Spinal cord (tissue), 10 donors: ENCODE measurements around the gene PLPPR1. TPM values are rescaled to one million over a fixed set of nuclear protein-coding genes. Genes with fewer than 3 reads are reported as not detected.
A peak's percentile ranks its signal among the peaks of the same experiment; 100 is the strongest.

Experiments
- DNase-seq, 6 donors: peaks; one replicate each; pipeline versions ENCODE4 v3.0.0 to v3.0.0-alpha.2; 2013 to 2015; ENCODE audit warnings: low spot score in 6 of 6, low read depth in 4 of 6
- H3K27ac ChIP-seq: one replicate; pipeline ENCODE4 v1.5.1; 2013; ENCODE audit warnings: low read depth, low read length, control low read depth
- H3K27me3 ChIP-seq: one replicate; pipeline ENCODE4 v1.6.1; 2013; ENCODE audit warnings: low read length; ENCODE audit not compliant: control insufficient read depth, insufficient read depth
- H3K36me3 ChIP-seq: one replicate; pipeline ENCODE4 v1.6.1; 2013; ENCODE audit warnings: low read length; ENCODE audit not compliant: control insufficient read depth, insufficient read depth
- H3K4me1 ChIP-seq: one replicate; pipeline ENCODE4 v1.6.1; 2013; ENCODE audit warnings: low read length; ENCODE audit not compliant: control insufficient read depth, insufficient read depth
- H3K4me3 ChIP-seq: one replicate; pipeline ENCODE4 v1.5.1; 2013; ENCODE audit warnings: low read depth, low read length, control low read depth
- H3K9me3 ChIP-seq: one replicate; pipeline ENCODE4 v1.6.1; 2013; ENCODE audit warnings: low read length; ENCODE audit not compliant: control insufficient read depth, insufficient read depth
- WGBS: methylation state at CpG from one replicate; pipeline ENCODE4 v1.1.5; 2013; ENCODE audit warnings: missing lambda C conversion rate; ENCODE audit not compliant: insufficient coverage; 5-methylcytosine and 5-hydroxymethylcytosine counted together
- polyA plus RNA-seq, 2 donors: library from polyadenylated mRNA; unstranded; fragments of 120-200 nt; gene quantifications; one replicate each; pipeline ENCODE4 v1.2.1, GENCODE V29; 2013; ENCODE audit not compliant: insufficient read length in 2 of 2
- total RNA-seq, 2 donors: library from RNA; depleted of rRNA in 1 of 2; stranded (reverse); fragments of 120-200 nt in 1 of 2; fragments of >200 nt in 1 of 2; gene quantifications; one replicate each; pipeline versions ENCODE4 v1.2.3 to v1.2.4, GENCODE V29; 2013 to 2014
- donor health status: healthy.

PLPPR1 gene
- total and polyA plus RNA-seq, 4 donors, result 35.9 to 125 (median 106) TPM

DNA sequence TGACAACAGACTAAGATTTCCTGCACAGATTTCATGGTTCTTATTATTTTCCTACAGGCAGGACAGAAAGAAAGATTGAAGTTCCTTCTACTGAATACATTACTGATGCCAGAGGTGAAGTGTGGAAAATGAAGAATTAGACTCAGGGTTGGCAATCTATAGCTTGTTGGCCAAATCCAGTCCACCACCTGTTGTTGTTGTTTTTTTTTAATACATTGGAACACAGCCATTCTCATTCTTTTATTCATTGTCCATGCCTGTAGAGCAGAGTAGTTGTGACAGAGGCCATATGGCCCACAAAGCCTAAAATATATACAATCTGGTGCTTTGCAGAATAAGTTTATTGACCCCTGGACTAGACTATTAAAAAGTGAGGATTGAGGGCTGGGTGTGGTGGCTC lies 5.8 kb upstream of the PLPPR1 start:
- H3K27ac ChIP-seq, result no peak overlapping the region
- H3K9me3 ChIP-seq, result no peaks in the 10 kb centered on the region
- no peak for DNase-seq
- H3K36me3 ChIP-seq, result no peaks in the 10 kb centered on the region
- H3K4me1 ChIP-seq, result peaks cover 6% of the 10 kb centered on the region
- no peak overlapping the region for H3K4me3 ChIP-seq
- no peaks in the 10 kb centered on the region for H3K27me3 ChIP-seq

GRCh38 chr9:101025940-101026339 lies 2.6 kb upstream of the PLPPR1 start:
- DNase-seq, result peak in 1 of 6 donors; percentile 66
- Histone ChIP-seq H3K9me3 (no peaks in the 10 kb centered on the region), H3K4me3 (no peak overlapping the region), H3K27ac (no peak overlapping the region), H3K4me1 (peaks cover 8% of the 10 kb centered on the region), H3K27me3 (peaks cover 6% of the 10 kb centered on the region), H3K36me3 (no peaks in the 10 kb centered on the region)
- WGBS, result no CpG with 5 or more reads among the region's 2 CpGs

DNA sequence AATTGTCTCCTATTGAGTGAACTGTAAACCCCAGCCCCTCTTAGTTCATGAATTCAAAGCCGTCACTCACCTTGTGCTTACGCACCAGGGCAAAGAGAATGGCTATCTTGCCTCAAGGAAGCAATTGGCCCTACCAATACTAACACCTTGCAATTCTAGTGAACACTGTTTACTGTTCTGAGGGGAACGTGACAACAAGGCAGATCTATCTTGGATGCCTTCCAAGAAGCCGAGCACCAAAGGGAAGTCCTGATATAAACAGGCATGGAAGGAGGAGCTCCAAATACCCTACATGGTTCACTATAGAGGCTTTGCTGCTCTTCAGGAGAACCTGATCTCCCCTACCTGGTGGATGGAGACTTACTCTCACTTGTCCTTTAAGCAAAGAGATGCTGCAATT lies 1.7 kb upstream of the PLPPR1 start:
- WGBS, result 10% methylated on average over 2 of the region's 4 CpGs
- Histone ChIP-seq H3K9me3 (no peaks in the 10 kb centered on the region), H3K36me3 (no peaks in the 10 kb centered on the region), H3K4me1 (peaks cover 8% of the 10 kb centered on the region), H3K27me3 (peaks cover 6% of the 10 kb centered on the region), H3K27ac (no peak overlapping the region), H3K4me3 (no peak overlapping the region)
- peak in 1 of 6 donors; percentile 59 for DNase-seq

DNA sequence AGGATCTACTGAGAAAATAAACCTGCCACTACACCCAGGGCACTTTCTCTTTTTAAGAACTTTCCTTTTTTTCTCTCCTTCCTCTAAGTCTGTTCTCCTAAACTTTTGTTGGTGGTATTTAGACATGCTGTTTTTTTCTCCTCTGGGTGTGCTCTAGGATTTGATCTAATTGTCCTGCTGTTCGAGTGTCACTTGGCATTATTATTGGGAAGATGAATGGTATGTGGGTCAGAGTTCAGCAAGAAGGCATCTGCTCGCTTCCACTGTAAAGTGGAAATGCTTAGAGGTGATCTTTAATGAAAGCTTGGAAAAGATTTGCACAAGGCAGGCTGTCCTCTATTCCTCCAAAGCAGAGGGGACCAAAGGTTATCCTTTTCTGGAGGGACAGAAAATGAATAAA lies 1.3 kb upstream of the PLPPR1 start:
- 60% methylated on average over 1 of the region's 2 CpGs for WGBS
- DNase-seq, result no peak
- H3K27ac ChIP-seq, result no peak overlapping the region
- no peaks in the 10 kb centered on the region for H3K9me3 ChIP-seq
- no peaks in the 10 kb centered on the region for H3K36me3 ChIP-seq
- no peak overlapping the region for H3K4me3 ChIP-seq
- H3K4me1 ChIP-seq, result peaks cover 8% of the 10 kb centered on the region
- H3K27me3 ChIP-seq, result peaks cover 6% of the 10 kb centered on the region

- Histone ChIP-seq H3K9me3 (no peaks in the 10 kb centered on the region), H3K27me3 (peaks cover 6% of the 10 kb centered on the region), H3K4me3 (peak overlapping the region; percentile 71), H3K4me1 (peaks cover 8% of the 10 kb centered on the region), H3K27ac (peak overlapping the region; percentile 34), H3K36me3 (no peaks in the 10 kb centered on the region)
- DNase-seq, result no peak
- WGBS, result 8% methylated on average over 7 of the region's 12 CpGs
Observed at GRCh38 chr9:101027733-101028345, 688 bp upstream of the PLPPR1 start.

DNA sequence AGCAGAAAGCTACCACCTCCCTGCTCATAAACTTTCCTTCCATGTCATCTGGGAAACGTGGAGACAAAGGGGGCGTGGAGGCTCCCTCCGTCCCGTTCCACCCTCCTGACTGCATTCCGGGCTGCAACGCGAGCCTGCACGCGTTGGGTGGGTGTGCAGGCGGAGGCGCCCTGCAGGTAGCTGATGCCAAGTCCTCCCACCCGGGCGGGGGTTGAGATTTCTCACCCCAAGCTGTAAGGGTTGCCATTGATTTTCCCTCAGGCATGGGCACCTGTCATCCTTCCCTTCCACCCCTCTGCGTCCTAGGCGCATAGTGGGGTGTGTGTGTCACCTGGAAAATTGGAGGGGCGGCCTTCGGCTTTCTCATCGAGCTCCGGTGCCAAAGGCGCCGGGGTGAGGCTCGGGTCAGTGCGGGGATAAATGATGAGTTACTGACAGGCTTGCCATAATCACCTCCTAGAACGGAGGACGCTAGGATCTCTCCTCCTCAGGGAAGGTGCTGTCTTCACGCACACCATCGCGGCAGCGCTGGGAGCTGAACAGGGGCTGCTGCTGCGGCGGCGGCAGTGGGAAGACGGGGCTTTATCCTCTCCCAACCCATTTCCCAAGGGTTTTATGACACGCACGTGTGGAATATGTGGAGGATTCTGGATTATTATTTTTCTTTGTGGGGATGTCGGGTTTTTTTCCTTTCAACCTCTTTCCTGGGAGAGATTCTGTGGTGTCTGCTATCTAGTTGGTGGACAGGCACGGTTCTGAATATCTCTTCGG lies 973 bp downstream of the PLPPR1 start:
- Histone ChIP-seq H3K27ac (peak overlapping the region; percentile 59), H3K4me1 (peaks cover 8% of the 10 kb centered on the region), H3K4me3 (peak overlapping the region; percentile 71)

GRCh38 chr9:101030086-101030391 lies 1.5 kb downstream of the PLPPR1 start:
- no peak for DNase-seq
- H3K4me3 ChIP-seq, result peak overlapping the region; percentile 71
- peak overlapping the region; percentile 59 for H3K27ac ChIP-seq

More for the DNA sequence above, 973 bp downstream of the PLPPR1 start:
- under 1% methylated on average over 25 of the region's 38 CpGs for WGBS
- H3K9me3 ChIP-seq, result no peaks in the 10 kb centered on the region
- no peaks in the 10 kb centered on the region for H3K36me3 ChIP-seq
- peaks cover 6% of the 10 kb centered on the region for H3K27me3 ChIP-seq
- peak in 2 of 6 donors; percentile 73 to 82 for DNase-seq

DNA sequence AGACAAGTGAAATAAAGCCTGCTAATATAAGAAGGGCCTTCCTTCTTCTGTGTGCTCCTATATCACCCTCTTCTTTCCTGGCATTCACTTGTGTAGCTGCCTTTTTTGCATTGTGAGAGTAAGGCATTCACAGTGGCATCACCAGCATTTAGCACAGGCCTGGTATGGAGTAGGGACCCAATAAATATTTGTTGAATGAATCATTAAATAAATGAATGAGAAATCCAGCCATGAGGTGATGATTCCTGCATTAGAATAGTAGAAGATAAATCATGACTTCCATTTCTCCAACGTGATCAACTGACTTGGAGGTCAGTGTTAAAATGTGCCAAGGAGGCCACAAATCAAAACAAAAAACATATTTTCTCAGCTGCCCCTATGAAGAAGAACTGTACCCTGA lies 3.9 kb downstream of the PLPPR1 start:
- H3K4me3 ChIP-seq, result no peak overlapping the region

More at GRCh38 chr9:101030086-101030391, 1.5 kb downstream of the PLPPR1 start:
- Histone ChIP-seq H3K27me3 (peaks cover 6% of the 10 kb centered on the region), H3K36me3 (no peaks in the 10 kb centered on the region), H3K9me3 (no peaks in the 10 kb centered on the region), H3K4me1 (peaks cover 8% of the 10 kb centered on the region)
- WGBS, result 9% methylated on average over 6 of the region's 8 CpGs

DNA sequence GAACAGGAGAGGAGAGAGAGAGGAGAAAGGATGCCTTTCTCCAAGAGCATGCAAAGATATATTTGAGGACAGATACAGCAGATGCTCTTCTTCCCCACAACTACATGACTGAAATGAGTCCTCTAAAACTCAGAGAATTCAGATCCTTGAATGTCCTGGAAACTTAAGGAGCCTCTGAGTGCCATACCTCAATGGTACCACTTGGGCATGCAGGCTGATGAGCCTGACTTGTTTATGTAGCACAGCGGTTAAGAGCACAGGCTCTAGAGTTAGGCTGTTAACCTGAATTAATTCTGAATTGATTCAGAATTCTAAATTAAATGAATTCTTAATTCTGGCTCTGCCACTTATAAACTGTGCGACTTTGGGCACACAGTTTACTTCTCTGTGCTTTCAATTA lies 5.7 kb downstream of the PLPPR1 start:
- Histone ChIP-seq H3K9me3 (no peaks in the 10 kb centered on the region), H3K4me1 (peaks cover 5% of the 10 kb centered on the region), H3K27me3 (peaks cover 6% of the 10 kb centered on the region), H3K27ac (no peak overlapping the region), H3K36me3 (no peaks in the 10 kb centered on the region), H3K4me3 (no peak overlapping the region)
- no peak for DNase-seq
- WGBS, result no CpG with 5 or more reads among the region's 2 CpGs

More for the DNA sequence above, 3.9 kb downstream of the PLPPR1 start:
- Histone ChIP-seq H3K9me3 (no peaks in the 10 kb centered on the region), H3K27me3 (peaks cover 6% of the 10 kb centered on the region), H3K36me3 (no peaks in the 10 kb centered on the region), H3K4me1 (peaks cover 8% of the 10 kb centered on the region), H3K27ac (no peak overlapping the region)
- no CpG with 5 or more reads among the region's 1 CpG for WGBS
- DNase-seq, result no peak

DNA sequence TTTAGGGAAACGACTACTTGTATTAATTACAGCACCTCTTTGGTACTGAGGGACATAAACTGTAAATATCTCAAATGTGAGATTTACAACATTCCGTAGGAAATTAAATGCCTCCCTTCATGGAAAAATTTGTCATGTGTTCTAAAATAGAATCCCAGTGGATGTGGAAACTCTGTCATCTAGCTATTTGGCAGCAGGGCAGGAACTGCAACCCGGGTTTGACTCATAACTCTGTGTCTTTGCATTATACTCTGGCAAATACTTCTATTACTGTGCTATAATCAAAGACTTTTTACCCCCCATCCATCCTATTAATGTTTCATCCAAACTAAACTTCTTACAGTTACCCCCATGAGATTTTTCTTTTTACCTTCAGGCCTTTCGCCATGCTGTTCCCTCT lies 6.6 kb downstream of the PLPPR1 start:
- H3K9me3 ChIP-seq, result no peaks in the 10 kb centered on the region
- H3K36me3 ChIP-seq, result no peaks in the 10 kb centered on the region
- no peak for DNase-seq
- H3K27me3 ChIP-seq, result no peaks in the 10 kb centered on the region
- WGBS, result 0% methylated on average over 1 of the region's 4 CpGs
- H3K27ac ChIP-seq, result no peak overlapping the region
- H3K4me3 ChIP-seq, result no peak overlapping the region
- no peaks in the 10 kb centered on the region for H3K4me1 ChIP-seq
